H9 (cell line): ENCODE measurements around the gene PHKA2. TPM values are rescaled to one million over a fixed set of nuclear protein-coding genes. Genes with fewer than 3 reads are reported as not detected.

ENCODE experiments used
- DNase-seq: peaks from one replicate; pipeline ENCODE4 v3.0.0-alpha.2; 2017
- H2AFZ ChIP-seq: one replicate; pipeline ENCODE4 v1.6.1; 2013; ENCODE audit warnings: mild to moderate bottlenecking, low read length, control low read depth, moderate library complexity
- H2AK5ac ChIP-seq: 2 replicates; pipeline ENCODE4 v1.6.1; 2013; ENCODE audit warnings: low read length, control low read depth, mixed read lengths; ENCODE audit not compliant: insufficient read length
- H2BK120ac ChIP-seq: one replicate; pipeline ENCODE4 v1.6.1; 2013; ENCODE audit warnings: low read depth, mild to moderate bottlenecking, low read length, control low read depth, inconsistent platforms; ENCODE audit not compliant: poor library complexity, severe bottlenecking
- H2BK12ac ChIP-seq: 2 replicates; pipeline ENCODE4 v1.6.1; 2013; ENCODE audit warnings: low read length, control low read depth, mixed read lengths, low read depth; ENCODE audit not compliant: insufficient read length
- H2BK15ac ChIP-seq: 2 replicates; pipeline ENCODE4 v1.6.1; 2013; ENCODE audit warnings: low read depth, low read length, control low read depth
- H2BK20ac ChIP-seq: one replicate; pipeline ENCODE4 v1.6.1; 2013; ENCODE audit warnings: low read depth, mild to moderate bottlenecking, low read length, control low read depth, inconsistent platforms; ENCODE audit not compliant: poor library complexity, severe bottlenecking
- H2BK5ac ChIP-seq: 2 replicates; pipeline ENCODE4 v1.6.1; 2013; ENCODE audit warnings: low read length, control low read depth, mixed read lengths; ENCODE audit not compliant: insufficient read length
- H3K14ac ChIP-seq: 2 replicates; pipeline ENCODE4 v1.6.1; 2013; ENCODE audit warnings: low read length, control low read depth; ENCODE audit not compliant: insufficient read depth
- H3K18ac ChIP-seq: 2 replicates; pipeline ENCODE4 v1.6.1; 2013; ENCODE audit warnings: low read depth, mild to moderate bottlenecking, mixed read lengths, low read length, control low read depth; ENCODE audit not compliant: insufficient read length
- H3K23ac ChIP-seq: 2 replicates; pipeline ENCODE4 v1.6.1; 2013; ENCODE audit warnings: low read length, control low read depth, mixed read lengths, low read depth; ENCODE audit not compliant: insufficient read length
- H3K23me2 ChIP-seq: 2 replicates; pipeline ENCODE4 v1.6.1; 2013; ENCODE audit warnings: low read depth, mild to moderate bottlenecking, mixed read lengths, low read length, control low read depth; ENCODE audit not compliant: insufficient read length, poor library complexity, severe bottlenecking
- H3K27ac ChIP-seq: 2 replicates; pipeline ENCODE4 v1.5.1; 2013; ENCODE audit warnings: low read length, control low read depth, mixed read lengths, low read depth; ENCODE audit not compliant: insufficient read length
- H3K27me3 ChIP-seq: 2 replicates; pipeline ENCODE4 v1.6.1; 2013; ENCODE audit warnings: low read length, control low read depth, inconsistent platforms; ENCODE audit not compliant: insufficient read depth
- H3K4ac ChIP-seq: 2 replicates; pipeline ENCODE4 v1.6.1; 2013; ENCODE audit warnings: low read depth, mild to moderate bottlenecking, control low read depth, inconsistent platforms, low read length, moderate library complexity
- H3K4me1 ChIP-seq: 2 replicates; pipeline ENCODE4 v1.6.1; 2013; ENCODE audit warnings: low read length, control low read depth, inconsistent platforms; ENCODE audit not compliant: insufficient read depth
- H3K4me2 ChIP-seq: 2 replicates; pipeline ENCODE4 v1.6.1; 2013; ENCODE audit warnings: low read length, control low read depth, mixed read lengths; ENCODE audit not compliant: insufficient read length, insufficient read depth
- H3K56ac ChIP-seq: 2 replicates; pipeline ENCODE4 v1.6.1; 2013; ENCODE audit warnings: low read depth, mild to moderate bottlenecking, mixed read lengths, low read length, control low read depth; ENCODE audit not compliant: insufficient read length
- H3K79me1 ChIP-seq: 2 replicates; pipeline ENCODE4 v1.6.1; 2013; ENCODE audit warnings: low read depth, mild to moderate bottlenecking, moderate library complexity, low read length, control low read depth, inconsistent platforms; ENCODE audit not compliant: insufficient read depth, poor library complexity, severe bottlenecking
- H3K79me2 ChIP-seq: 2 replicates; pipeline ENCODE4 v1.6.1; 2013; ENCODE audit warnings: low read length, control low read depth, inconsistent platforms; ENCODE audit not compliant: insufficient read depth
- H3K9ac ChIP-seq: 2 replicates; pipeline ENCODE4 v1.6.1; 2013; ENCODE audit warnings: low read length, control low read depth, mixed read lengths; ENCODE audit not compliant: insufficient read length; ENCODE audit errors: extremely low read depth
- H3K9me3 ChIP-seq: one replicate; pipeline ENCODE4 v1.6.1; 2013; ENCODE audit warnings: low read depth, low read length, inconsistent platforms; ENCODE audit not compliant: control insufficient read depth
- H3T11ph ChIP-seq: one replicate; pipeline ENCODE4 v1.6.1; 2013; ENCODE audit warnings: mild to moderate bottlenecking, low read length, control low read depth, inconsistent platforms
- H4K20me1 ChIP-seq: one replicate; pipeline ENCODE4 v1.6.1; 2013; ENCODE audit not compliant: control insufficient read depth, insufficient read length, insufficient read depth
- H4K5ac ChIP-seq: 2 replicates; pipeline ENCODE4 v1.6.1; 2013; ENCODE audit warnings: low read depth, mild to moderate bottlenecking, mixed read lengths, low read length, control low read depth; ENCODE audit not compliant: insufficient read length
- H4K8ac ChIP-seq: replicated peaks from 2 replicates; pipeline ENCODE4 v1.6.1; 2013; ENCODE audit warnings: low read length, control low read depth, mixed read lengths, low read depth; ENCODE audit not compliant: insufficient read length
- H4K91ac ChIP-seq: 2 replicates; pipeline ENCODE4 v1.6.1; 2013; ENCODE audit warnings: low read depth, mild to moderate bottlenecking, moderate library complexity, mixed read lengths, low read length, control low read depth; ENCODE audit not compliant: insufficient read length
- H3K27ac Mint-ChIP-seq, 3 experiments: 2 replicates in 2 of 3; 3 replicates in 1 of 3; pipeline ENCODE4 v1.8.0; 2020 to 2021; ENCODE audit warnings: mixed read lengths in 3 of 3, mild to moderate bottlenecking in 1 of 3, moderate library complexity in 1 of 3
- H3K27me3 Mint-ChIP-seq: 2 replicates; pipeline ENCODE4 v1.8.0; 2021; ENCODE audit warnings: low read depth, mild to moderate bottlenecking, moderate library complexity, mixed read lengths
- H3K36me3 Mint-ChIP-seq, 3 experiments: 2 replicates in 2 of 3; 3 replicates in 1 of 3; pipeline ENCODE4 v1.8.0; 2020 to 2021; ENCODE audit warnings: low read depth in 3 of 3, mixed read lengths in 3 of 3; ENCODE audit not compliant: insufficient read depth in 1 of 3
- H3K4me1 Mint-ChIP-seq, 2 experiments: 2 replicates each; pipeline ENCODE4 v1.8.0; 2020; ENCODE audit warnings: mixed read lengths in 2 of 2
- H3K4me3 Mint-ChIP-seq, 2 experiments: 2 replicates in 1 of 2; 3 replicates in 1 of 2; pipeline ENCODE4 v1.8.0; 2020 to 2021; ENCODE audit warnings: mild to moderate bottlenecking in 2 of 2, mixed read lengths in 2 of 2, moderate library complexity in 1 of 2
- H3K9me3 Mint-ChIP-seq, 2 experiments: 2 replicates in 1 of 2; 3 replicates in 1 of 2; pipeline ENCODE4 v1.8.0; 2020; ENCODE audit warnings: mild to moderate bottlenecking in 2 of 2, mixed read lengths in 2 of 2, moderate library complexity in 1 of 2
- CTCF ChIP-seq: fragments of 200-600 bp; sonication (generic); conservative IDR thresholded peaks from 3 replicates; pipeline ENCODE4 v1.8.0; 2021; ENCODE audit warnings: antibody characterized with exemption, mild to moderate bottlenecking
- WGBS: extraction: QIAGEN DNeasy Blood & Tissue Kit; methylation state at CpG from one replicate; pipeline ENCODE4 v1.1.7; 2013; ENCODE audit warnings: missing lambda C conversion rate, low lambda C conversion rate, mixed read lengths; ENCODE audit not compliant: insufficient read length; ENCODE audit errors: extremely low coverage; 5-methylcytosine and 5-hydroxymethylcytosine counted together
- total RNA-seq: library from RNA; stranded (reverse); gene quantifications from 2 replicates; pipeline ENCODE4 v1.2.1, GENCODE V29; 2021

Gene PHKA2
- total RNA-seq, 1 experiment from 2014 or later = 24.2 TPM

DNA sequence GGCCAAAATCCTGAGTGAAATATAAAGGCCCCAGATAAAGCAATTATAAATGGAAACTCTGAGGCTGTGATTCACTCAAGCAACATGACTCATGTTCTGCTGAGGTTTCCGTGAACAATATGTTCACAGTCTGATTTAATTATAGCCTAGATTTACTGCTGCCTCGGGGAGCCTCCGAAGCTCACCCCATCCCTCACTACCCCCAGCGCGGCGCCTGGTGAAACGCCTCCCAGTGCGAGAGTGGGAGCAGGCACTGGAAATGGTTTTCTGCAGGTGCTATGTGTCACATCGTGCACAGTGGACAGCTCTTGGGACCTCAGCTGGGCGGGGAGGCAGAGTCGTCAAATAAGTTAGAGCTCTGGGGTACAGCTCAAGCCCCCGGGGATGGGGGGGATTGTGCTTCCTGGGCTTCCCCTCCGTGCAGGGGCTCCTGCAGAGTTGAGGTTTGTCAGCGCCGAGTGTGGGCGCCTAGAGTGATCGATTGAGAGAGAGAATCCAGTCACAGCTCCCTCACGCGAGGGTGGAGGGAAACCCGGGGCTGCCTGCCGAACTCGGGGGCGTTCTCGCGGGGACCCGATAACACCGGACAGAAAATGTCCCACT is 110.6 kb downstream of the PHKA2 start:
- no peak overlapping the region for H4K5ac ChIP-seq
- H3K4ac ChIP-seq = no peak overlapping the region
- H2BK20ac ChIP-seq = no peak overlapping the region
- H3K9me3 Mint-ChIP-seq = peaks cover 71 to 72% of the 10 kb centered on the region in 2 experiments
- no peak overlapping the region for H3K14ac ChIP-seq
- H3K27ac ChIP-seq = no peak overlapping the region
- H3K4me1 ChIP-seq = no peaks in the 10 kb centered on the region
- no peaks in the 10 kb centered on the region for H4K20me1 ChIP-seq
- DNase-seq = no peak
- H3K4me3 Mint-ChIP-seq = no peak overlapping the region
- H3K79me1 ChIP-seq = no peaks in the 10 kb centered on the region
- H2AFZ ChIP-seq = no peak overlapping the region
- H3K79me2 ChIP-seq = no peaks in the 10 kb centered on the region
- H3K27me3 Mint-ChIP-seq = peaks cover 2% of the 10 kb centered on the region
- peaks cover 1 to 3% (median 1%) of the 10 kb centered on the region in 3 experiments; a peak in 5 of 7 replicates for H3K36me3 Mint-ChIP-seq
- no peaks in the 10 kb centered on the region for H3K23me2 ChIP-seq
- peaks cover 0 to 4% of the 10 kb centered on the region in 2 experiments; a peak in 1 of 4 replicates for H3K4me1 Mint-ChIP-seq
- no peak overlapping the region for H3K18ac ChIP-seq
- H3T11ph ChIP-seq = no peak overlapping the region
- H4K8ac ChIP-seq = no peak overlapping the region
- no peak overlapping the region for H2BK12ac ChIP-seq
- no peak overlapping the region for H4K91ac ChIP-seq
- no peak overlapping the region for H3K27ac Mint-ChIP-seq
- no peak overlapping the region for H2BK120ac ChIP-seq
- H2BK15ac ChIP-seq = no peak overlapping the region
- H2BK5ac ChIP-seq = no peak overlapping the region
- H3K56ac ChIP-seq = no peak overlapping the region
- TF ChIP-seq CTCF = no peak
- WGBS = no CpG with 5 or more reads among the region's 27 CpGs
- no peak overlapping the region for H3K4me2 ChIP-seq
- peaks cover 32% of the 10 kb centered on the region for H3K9me3 ChIP-seq
- no peak overlapping the region for H2AK5ac ChIP-seq
- H3K23ac ChIP-seq = no peak overlapping the region
- no peak overlapping the region for H3K9ac ChIP-seq
- no peaks in the 10 kb centered on the region for H3K27me3 ChIP-seq
